HG02623 (cell line): ENCODE measurements around the gene TCF19.

Experiments used
- ATAC-seq: cut with Tn5 transposase; IDR thresholded peaks from one replicate; pipeline ENCODE4 v1.9.1; 2021; ENCODE audit warnings: moderate library complexity; ENCODE audit not compliant: unreplicated experiment

The TCF19 gene, protein sequence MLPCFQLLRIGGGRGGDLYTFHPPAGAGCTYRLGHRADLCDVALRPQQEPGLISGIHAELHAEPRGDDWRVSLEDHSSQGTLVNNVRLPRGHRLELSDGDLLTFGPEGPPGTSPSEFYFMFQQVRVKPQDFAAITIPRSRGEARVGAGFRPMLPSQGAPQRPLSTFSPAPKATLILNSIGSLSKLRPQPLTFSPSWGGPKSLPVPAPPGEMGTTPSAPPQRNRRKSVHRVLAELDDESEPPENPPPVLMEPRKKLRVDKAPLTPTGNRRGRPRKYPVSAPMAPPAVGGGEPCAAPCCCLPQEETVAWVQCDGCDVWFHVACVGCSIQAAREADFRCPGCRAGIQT

DNA sequence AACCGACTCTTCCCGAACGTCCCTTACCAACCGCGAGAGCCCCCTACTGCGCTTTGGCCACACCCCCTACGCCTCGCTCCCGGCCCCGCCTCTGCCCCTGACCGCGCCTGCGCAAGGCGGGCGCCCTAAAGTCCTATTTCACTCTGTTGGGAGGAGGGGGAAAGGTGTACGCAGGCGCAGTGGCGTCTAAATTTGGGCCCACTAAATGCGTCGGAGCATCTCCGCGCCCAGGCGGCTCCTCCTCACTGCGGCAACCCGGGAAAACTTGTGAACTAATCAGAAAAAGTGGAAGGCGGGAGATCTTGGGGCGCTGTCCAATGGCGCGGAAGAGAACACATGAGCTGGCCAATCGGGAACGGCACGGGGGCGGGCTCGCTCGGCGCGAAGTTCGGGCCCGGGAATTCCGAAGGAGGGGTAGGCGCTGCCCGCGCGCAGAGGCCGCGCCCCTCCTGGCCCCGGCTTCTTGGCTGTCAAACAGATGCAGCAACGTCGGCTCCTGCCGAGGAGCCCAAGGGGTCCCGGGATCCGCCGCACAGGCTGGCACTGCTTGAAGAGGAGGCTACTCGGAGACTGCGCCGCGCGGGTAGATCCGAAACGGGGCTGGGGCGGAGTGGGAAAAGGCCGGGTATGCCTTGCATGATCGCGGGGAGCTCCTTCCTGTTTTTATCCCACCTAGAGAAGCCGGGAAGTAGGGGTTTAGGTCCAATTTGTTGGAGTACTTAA, at the start of gene TCF19:
Gene TCF19, plus strand, starts transcription at position 450 of the 723 bp plus-strand sequence. CDS start 881 bp downstream, outside the sequence.
- peak; percentile 89 for ATAC-seq

DNA sequence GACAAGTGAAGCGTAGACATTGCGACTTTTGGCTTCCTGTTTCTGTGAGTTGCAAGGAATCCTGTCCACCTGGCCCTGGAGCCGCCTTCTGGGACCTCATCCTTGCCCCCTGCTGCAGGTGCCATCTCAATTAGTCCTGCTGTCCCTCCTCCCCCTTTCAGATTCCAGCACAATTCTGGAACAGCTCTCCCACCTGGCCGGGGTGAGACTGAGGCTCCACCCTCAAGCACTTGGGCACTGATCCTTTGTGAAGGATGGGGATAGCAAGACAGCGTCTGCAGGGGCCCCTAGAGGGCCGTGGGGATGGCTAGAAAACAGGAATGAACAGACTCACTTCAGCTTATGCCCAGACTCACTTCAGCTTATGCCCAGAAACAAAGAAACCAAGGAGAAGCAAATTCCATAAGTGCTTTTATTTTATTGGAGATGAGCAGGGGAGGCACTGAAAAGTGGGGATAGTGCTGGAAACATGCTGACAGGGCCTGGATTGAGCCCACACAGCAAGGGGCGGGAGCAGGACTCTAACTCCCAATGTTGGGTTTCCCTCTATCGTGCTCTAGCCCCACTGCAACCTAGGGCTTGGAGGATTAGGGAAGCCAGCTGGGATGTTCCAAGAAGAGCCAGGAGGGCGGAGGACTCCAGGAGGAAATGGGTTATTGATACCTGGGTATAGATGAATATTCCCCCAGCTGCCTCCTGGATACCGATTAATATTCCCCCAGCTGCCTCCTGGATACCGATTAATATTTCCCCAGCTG, 47.4 kb upstream of the TCF19 start:
- no peak for ATAC-seq

DNA sequence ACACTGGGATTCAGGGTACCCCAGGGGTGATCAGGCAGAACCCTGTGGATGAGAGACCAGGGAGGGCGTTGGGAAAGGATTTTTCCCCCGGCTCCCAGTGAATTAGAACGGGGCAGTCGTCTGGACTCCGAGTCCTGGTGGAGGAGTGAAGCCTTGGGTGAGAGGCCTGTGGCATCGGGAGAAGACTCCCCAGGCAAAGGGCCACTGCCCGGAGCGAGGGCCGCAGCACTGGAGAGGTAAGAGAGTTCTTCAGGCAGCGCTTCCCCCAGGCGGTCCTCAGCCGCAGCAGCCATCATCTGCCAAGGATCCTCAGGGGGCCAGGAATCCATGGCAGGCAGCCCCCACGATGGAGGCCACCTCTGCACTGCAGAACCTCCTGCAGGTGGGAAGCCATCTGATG, 46.7 kb upstream of the TCF19 start:
- ATAC-seq = no peak

DNA sequence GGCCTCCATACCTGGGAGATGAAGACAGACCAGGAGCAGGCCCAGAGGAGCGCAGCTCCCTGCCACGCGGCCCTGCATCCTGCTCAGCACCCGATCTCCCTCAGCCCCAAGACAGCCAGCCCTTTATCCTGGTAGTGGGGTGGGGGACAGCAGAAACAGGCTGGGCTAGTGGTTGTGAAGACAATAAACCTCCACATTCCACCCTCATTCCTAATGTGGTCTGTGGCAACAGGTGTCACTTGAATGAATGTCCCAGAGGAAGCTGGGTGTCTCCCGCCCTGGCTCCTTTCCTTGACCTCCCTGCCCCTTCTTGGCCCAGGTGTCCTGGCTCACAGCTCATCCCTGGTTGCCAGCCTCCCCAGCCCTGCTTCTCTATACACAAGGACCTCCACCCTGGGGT, 45.9 kb upstream of the TCF19 start, which contains the start of gene C6orf15:
Gene C6orf15, minus strand, starts transcription at position 98 of the 400 bp plus-strand sequence. Its CDS starts 20 bp downstream, at position 78.
- ATAC-seq = no peak

DNA sequence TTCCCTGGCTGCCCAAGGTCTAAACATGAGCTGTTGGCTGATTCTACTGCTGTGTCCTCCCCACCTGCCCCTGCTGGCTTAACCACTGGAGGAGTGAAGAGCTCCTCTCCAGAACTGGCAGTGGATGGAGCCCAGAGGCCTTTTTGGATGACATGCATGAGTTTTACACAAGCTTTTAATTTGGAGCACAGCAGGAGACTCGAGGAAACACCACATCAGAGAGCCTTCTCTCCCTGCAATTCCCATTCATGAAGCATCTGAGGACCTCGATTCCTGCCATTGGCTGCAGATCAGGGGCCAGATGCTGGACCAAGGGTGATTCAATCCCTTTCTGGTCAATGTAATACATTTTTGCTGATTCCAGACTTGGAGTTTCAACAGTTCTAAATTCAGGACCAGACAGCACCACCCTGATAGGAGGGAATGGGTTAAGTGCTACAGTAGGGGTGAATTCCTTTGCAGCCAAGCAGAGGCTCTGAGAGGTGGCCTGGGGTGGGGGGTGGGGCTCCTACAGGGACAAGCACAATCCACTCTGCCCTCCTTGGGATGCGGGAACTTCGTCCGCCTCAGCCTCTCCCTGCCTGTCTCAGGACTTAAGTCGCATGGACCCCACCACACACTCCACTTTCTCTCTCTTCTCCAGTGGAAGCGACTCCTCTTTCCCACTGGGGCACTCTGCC, 44.4 kb upstream of the TCF19 start:
- ATAC-seq = no peak

DNA sequence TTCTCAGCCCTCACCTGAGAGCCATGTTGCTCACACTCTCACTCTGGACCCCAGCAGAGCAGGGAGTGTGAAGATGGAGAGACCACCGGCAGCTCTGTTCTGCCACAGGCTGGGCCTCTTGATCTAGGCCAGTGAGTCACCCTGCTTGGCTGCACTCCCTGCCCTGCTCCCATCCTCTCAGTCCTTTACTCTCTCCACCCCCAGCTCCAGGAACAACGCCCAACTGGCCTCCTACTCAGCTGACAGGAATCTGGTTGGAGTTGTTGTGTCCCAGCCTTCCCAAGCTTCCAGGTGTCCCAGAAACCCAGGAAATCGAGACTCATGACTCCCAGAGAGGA, 43.9 kb upstream of the TCF19 start, which contains the start of gene PSORS1C1:
Gene PSORS1C1, plus strand, starts transcription at position 260 of the 338 bp plus-strand sequence. CDS start 14,833 bp downstream, outside the sequence.
- ATAC-seq = no peak

DNA sequence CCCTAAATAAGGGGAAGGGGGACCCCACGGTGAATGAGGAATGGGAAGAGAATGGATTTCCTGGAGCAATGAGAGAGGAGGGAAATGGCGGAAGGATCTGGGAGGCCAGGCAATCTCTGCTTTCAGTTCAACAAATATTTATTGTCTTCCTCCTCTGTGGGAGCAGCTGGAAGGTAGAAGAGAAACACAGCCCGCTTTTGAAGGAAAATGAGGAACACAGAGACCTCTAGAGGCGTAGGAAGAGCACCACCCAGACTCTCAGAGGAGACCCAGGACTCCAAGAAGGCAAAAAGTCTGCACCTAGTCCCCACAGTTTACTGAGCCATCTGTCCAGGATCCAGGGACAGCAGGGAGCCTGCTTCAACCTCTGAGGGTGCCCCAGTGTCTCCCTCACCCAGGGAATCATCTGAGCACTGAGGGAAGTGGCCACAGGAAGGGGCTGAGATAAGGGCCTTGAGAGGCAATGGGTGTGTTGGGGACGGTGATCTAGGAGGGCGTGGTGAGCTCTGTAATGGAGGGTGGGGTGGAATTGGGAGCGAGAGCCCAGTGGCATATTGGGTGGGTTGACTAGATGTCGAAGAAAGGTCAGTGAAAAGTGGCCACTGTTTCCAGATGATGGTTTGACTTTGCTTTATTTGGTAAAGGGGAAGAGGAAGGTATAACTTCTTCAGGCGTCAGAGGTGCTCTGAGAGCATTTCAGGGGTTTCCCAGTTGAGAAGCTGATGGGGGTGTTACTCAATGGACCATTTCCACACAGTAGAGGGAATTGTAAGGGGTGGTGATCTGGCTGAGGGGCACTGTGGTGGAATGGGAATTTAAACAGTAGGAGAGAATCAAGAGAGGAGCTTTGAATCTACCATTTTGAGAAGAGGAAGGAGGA, 43.2 kb upstream of the TCF19 start:
- no peak for ATAC-seq

DNA sequence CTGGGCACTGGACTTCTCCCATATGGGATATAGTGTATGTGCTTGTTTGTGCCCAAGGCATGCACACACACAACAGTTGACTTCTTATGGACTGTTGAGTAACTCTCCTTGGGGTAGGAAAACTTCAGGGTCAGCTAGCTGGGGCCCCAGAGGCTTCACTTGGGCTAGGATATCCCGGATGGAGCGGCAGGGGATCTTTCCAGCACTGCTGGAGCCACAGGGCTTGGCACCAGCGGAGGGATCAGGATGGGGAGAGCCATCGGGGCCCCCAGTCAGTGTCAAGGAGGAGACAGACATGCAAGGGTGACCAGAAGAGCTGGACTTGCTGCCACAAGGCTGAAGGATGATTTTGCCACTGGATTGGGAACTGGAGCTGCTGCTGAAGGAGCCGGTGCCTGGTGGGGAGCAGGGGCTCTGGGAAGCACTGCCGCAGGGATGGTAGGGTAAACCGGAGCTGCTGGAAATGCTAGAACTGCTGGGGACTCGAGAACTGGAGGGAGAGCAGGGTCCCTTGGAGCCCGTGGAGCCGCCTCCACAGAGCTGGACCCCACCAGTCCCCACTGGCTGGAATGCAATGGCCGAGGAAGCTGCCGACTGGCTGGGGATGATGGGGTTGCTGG, 42.3 kb upstream of the TCF19 start:
- no peak for ATAC-seq

DNA sequence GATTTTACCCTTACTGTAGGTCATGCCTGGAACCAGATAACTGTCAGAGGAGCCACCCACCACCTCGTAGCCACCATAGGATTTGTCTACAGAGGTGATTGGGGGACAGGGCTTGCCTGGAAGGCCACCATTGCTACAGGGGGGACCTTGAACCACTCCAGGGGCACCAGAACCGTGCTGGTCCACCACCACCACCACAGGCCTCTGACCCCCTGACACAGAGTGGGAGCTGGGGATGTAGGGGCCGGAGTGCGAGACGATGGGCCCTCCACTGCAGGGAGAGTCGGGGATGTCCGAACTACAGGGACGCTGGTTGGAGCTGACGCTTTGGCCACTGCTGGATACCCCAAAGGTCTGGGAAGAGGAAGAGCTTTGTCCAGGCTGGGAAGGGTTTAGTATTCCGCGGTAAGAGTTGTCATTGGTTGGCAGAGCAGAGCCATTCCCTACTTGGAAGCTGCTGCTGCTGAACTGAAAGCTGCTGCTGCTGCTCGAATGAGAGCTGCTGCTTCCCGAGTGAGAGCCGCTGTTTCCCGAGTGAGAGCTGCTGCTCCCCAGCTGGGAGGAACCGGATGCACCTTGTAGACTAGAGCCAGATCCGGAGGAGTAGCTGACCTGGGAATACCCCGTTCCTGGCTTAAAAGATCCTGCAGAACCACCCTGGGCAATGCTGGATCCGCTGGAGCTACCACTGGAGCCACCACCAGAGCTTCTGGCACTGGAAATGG, 41.6 kb upstream of the TCF19 start:
- ATAC-seq = no peak

DNA sequence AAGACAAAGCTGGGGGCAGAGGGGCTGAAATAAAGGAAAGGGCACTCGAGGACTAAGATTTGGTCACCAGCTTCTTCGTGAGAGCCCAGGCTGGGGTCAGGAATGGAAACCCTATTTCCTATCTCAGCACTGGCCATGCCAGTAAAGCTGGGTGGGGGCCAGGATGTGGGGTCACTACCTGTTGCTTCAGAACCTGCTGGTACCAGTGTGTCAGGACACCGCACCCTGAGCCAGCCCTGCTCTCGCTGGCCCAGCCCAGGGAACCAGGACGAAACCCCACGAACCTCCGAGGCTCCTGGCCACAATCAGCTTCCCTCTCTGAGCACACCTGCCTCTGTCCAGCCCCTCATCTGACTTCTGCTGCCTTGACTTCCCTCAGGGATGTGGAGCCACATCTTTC, 40.2 kb upstream of the TCF19 start:
- ATAC-seq = no peak

DNA sequence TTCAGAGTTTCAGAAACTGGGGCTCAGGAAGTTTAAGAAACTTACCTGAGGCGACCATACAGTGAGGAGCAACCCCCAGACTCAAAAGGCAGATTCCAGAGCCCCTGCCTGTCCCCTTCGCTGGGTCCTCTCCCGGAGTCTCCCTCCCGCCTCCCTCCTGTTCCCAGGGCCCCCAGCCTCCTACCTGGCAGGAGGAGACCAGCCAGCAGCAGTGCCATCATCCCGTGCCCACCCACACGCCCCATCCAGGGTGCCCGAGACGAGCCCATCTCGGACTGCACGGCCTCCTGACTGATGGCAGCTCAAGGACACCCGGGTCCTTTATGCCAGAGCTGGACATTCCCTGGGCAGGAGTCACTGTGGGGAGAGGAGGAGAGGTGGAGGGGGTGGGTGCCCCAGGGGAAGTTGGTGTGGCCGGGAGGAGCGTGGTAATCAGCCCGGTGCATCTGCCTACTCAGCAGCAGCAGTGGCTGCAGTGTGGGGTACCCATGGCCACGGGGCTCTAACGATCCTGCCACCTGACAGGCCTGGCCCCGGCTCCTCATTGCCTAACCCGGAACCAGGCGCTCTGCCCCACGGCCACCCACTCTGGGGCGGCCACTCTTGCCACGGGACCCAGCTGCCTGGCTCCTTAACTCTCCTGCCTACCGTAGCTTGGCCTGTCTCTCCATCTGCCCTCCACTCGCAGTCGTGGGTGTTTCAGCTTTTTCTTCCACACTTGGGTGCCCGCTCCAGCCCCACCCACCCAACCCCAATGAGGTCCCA, 38.1 kb upstream of the TCF19 start, which contains the start of gene CDSN:
Gene CDSN, minus strand, starts transcription at position 296 of the 765 bp plus-strand sequence. Its CDS starts 27 bp downstream, at position 269.
- no peak for ATAC-seq

DNA sequence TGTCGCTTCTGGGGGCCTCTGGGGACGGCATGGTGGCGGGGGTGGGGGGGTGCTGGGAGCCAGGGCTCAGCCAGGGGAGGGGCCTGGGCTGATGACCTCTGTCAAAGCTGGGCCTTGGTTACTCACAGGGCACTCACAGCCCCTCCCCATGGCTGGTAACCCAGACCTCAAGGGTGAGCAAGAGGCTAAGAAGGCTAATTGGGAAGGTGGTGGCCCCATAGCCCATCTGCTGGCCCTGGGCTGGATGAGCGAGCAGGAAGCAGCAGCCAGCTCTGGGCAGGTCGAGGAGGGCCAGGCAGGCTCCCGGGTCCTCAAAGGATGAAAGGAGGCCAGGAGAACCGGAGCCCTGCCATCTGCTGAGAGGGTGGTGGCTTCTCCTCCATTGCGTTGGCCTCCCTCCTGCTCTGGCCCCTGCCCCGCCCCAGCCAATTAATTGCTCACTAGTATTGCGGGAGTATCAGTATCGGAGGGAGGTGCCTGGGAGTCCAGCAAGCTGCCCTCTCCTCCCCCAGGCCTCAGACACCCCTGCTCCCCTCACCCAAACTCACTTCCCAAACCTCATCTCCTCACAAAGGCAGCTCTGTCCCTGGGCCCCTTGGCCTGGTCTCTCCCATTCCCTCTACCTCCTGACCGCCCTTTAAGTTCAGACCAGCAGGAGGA, 37.1 kb upstream of the TCF19 start:
- no peak for ATAC-seq

DNA sequence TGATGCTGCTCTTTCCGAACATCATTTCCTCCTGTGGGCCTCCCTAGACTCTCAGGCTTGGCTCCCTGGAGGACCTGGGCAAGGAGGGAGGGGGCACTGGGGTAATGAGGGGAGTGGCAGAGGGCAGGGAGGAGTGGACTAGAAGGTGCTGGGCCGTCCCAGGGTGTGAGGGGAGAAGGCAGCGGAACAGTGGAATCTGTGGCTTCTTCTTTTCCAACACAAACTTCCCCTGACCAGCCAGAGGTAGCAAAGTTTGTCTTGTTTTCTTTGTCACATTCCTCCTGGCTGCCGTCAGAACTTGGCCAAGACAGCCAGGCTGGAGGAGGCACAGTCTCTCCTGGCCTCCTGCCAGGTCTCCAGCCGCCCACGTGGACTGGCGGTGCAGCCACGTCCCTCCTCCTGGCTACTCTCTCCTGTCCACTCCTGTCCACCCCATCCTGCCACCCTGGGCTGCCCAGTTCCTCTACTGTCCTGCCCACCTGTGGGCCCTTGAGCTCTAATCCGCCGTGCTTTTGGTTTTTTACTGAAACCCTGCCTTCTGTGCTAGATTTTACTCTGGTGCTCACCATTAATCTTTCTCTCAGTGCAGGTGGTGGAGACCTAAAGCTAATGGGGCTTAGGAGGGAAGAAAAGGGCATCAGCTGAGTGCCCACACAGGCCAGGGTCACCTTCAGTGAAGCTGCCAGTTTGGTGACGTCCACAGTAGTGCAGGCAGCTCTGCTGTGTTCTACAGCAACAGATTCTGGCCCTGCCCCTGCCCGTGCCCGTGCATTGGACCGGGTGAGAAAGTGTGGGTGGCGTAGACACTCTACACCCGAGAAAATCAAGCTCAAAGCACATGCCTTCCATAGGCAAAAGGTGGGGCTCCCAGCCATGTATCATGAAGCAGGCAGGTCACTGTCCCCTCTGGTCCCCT, 35.3 kb upstream of the TCF19 start:
- ATAC-seq = no peak

DNA sequence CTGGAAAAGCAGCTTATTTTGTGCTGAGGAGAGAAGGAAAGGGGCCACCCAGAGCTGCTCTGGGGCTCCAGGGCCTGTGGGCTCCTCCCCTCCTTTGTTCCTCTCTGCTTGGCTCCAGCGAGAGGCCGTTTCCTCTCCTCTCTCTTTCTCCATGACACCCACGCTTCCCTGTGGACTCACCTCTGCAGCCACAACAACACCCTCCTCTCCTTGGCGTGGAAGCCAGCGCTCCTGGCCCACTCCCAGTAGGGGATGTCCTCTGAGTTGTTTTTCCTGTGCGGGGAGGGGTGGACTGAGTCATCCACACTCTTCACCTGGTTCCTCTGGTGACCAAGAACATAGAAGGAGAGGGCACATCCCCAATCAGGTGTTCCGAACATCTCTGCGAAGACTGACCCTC, 33.2 kb upstream of the TCF19 start:
- no peak for ATAC-seq

DNA sequence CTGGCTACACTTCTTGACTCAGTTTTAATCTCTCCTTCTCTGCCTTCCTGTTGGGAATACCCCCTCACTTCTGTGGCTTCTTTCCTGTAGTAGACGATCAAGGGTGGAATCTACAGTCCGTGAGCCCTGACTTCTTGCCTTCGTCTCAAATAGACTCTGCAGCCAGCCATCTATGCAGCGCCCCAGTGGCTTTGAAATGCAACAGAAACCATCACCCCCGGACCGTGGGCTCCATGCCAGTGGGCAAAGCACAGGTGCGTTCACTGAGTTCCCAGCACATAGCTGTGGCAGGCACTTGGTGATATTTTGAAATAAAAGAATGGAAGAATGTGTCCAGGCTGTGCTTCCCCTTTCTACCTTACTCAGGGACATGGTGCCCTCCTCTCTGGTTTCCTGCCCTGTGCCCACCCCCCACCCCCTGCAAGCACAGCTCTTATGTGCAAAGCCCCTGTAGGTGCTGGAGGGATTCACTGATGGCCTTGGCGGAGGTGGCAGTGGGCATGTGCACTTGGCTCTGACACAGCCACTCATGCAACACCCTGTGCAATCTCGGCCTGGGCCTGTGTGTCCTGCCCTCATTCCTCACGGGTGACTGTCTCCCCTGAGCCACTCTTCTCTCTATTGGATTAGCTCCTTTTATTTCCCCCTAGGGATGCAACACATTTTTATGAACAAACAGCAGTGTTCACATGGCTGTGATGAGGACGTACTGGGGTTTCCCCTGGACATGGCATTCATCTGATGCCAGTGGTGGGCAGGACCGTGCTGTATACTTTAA, 32.6 kb upstream of the TCF19 start:
- ATAC-seq = no peak
